Osteocyte (in vitro differentiated cells): Measurements from ENCODE around the gene PARS2. TPM values are rescaled to one million over a fixed set of nuclear protein-coding genes. Genes with fewer than 3 reads are reported as not detected.

Source experiments
- DNase-seq: peaks from one replicate; pipeline ENCODE4 v3.0.0; 2021; ENCODE audit warnings: mixed read lengths; ENCODE audit not compliant: unreplicated experiment; ENCODE audit errors: extremely low spot score
- H3K27ac Mint-ChIP-seq: one replicate; pipeline ENCODE4 v1.8.0; 2021; ENCODE audit warnings: mild to moderate bottlenecking, mixed read lengths; ENCODE audit not compliant: unreplicated experiment
- H3K27me3 Mint-ChIP-seq: one replicate; pipeline ENCODE4 v1.8.0; 2021; ENCODE audit warnings: mixed read lengths; ENCODE audit not compliant: unreplicated experiment
- H3K36me3 Mint-ChIP-seq: one replicate; pipeline ENCODE4 v1.8.0; 2021; ENCODE audit warnings: mixed read lengths; ENCODE audit not compliant: unreplicated experiment
- H3K4me1 Mint-ChIP-seq: one replicate; pipeline ENCODE4 v1.8.0; 2021; ENCODE audit warnings: mixed read lengths; ENCODE audit not compliant: unreplicated experiment
- H3K4me3 Mint-ChIP-seq: one replicate; pipeline ENCODE4 v1.8.0; 2021; ENCODE audit warnings: mild to moderate bottlenecking, moderate library complexity, mixed read lengths; ENCODE audit not compliant: unreplicated experiment
- H3K9me3 Mint-ChIP-seq: one replicate; pipeline ENCODE4 v1.8.0; 2021; ENCODE audit warnings: mixed read lengths; ENCODE audit not compliant: unreplicated experiment
- total RNA-seq: library from RNA; stranded (reverse); gene quantifications from 2 replicates; pipeline ENCODE4 v1.2.1, GENCODE V29; 2021
- TF ChIP-seq, protein P1 (sequence below): fragments of 200-600 bp; sonication (generic); IDR thresholded peaks from 2 replicates; pipeline ENCODE4 v1.5.0; 2021; ENCODE audit warnings: antibody characterized with exemption, mild to moderate bottlenecking, moderate library complexity

Gene PARS2
- total RNA-seq, 1 donor from 2014 or later: 4.4 TPM

GRCh38 chr1:54710841-54711240 is 53.5 kb downstream of the PARS2 start:
- no peak overlapping the region for H3K27ac Mint-ChIP-seq
- no peak overlapping the region for H3K4me3 Mint-ChIP-seq
- H3K36me3 Mint-ChIP-seq: no peaks in the 10 kb centered on the region
- H3K9me3 Mint-ChIP-seq: no peaks in the 10 kb centered on the region
- H3K4me1 Mint-ChIP-seq: peaks cover 5% of the 10 kb centered on the region
- peaks cover 34% of the 10 kb centered on the region for H3K27me3 Mint-ChIP-seq
- TF ChIP-seq, protein P1, sequence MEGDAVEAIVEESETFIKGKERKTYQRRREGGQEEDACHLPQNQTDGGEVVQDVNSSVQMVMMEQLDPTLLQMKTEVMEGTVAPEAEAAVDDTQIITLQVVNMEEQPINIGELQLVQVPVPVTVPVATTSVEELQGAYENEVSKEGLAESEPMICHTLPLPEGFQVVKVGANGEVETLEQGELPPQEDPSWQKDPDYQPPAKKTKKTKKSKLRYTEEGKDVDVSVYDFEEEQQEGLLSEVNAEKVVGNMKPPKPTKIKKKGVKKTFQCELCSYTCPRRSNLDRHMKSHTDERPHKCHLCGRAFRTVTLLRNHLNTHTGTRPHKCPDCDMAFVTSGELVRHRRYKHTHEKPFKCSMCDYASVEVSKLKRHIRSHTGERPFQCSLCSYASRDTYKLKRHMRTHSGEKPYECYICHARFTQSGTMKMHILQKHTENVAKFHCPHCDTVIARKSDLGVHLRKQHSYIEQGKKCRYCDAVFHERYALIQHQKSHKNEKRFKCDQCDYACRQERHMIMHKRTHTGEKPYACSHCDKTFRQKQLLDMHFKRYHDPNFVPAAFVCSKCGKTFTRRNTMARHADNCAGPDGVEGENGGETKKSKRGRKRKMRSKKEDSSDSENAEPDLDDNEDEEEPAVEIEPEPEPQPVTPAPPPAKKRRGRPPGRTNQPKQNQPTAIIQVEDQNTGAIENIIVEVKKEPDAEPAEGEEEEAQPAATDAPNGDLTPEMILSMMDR: no peak
- peak; percentile 71 for DNase-seq

GRCh38 chr1:54710434-54710833 is 53.9 kb downstream of the PARS2 start:
- Mint-ChIP-seq H3K27me3 (peaks cover 34% of the 10 kb centered on the region), H3K4me1 (peaks cover 5% of the 10 kb centered on the region), H3K27ac (no peak overlapping the region), H3K36me3 (no peaks in the 10 kb centered on the region), H3K9me3 (no peaks in the 10 kb centered on the region), H3K4me3 (no peak overlapping the region)
- DNase-seq: no peak
- TF ChIP-seq, protein P1: no peak

DNA sequence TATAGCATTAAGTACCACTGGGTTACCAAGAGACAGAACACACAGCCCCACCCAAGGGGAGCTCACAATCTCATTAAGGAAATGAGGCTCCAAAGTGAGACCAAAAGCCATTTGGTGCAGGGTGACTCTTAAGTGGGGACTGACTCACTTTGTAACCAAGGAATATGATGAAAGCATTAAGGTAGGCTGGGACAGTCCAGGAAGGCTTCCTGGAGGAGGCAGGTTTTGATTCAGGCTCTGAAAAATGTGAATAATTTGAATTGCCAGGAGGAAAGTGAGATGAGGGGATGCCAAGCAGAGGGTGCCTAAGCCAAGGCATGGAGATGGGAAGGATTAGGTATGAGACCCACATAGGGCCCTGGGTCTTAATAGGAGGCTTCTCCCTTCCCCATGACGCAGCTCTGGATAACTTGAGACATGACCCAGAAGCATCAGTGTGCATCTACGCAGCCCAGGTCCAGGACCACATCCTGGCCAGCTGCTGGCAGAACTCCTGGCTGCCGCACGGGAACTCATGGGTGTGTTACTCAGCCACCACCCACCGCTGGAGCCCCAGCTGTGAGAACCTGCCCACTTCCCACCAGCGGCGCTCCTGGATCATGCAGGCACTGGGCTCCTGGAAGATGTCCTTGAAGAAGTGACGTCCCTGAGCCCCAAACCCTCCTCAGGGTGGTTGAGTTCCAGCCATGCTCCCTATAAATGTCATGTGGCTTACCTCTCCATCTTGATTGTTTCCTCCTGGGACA is 54.6 kb downstream of the PARS2 start:
- H3K27ac Mint-ChIP-seq: no peak overlapping the region
- TF ChIP-seq, protein P1: no peak
- H3K27me3 Mint-ChIP-seq: peaks cover 38% of the 10 kb centered on the region
- peak; percentile 78 for DNase-seq
- H3K4me1 Mint-ChIP-seq: no peaks in the 10 kb centered on the region
- H3K36me3 Mint-ChIP-seq: no peaks in the 10 kb centered on the region
- no peak overlapping the region for H3K4me3 Mint-ChIP-seq
- H3K9me3 Mint-ChIP-seq: no peaks in the 10 kb centered on the region

DNA sequence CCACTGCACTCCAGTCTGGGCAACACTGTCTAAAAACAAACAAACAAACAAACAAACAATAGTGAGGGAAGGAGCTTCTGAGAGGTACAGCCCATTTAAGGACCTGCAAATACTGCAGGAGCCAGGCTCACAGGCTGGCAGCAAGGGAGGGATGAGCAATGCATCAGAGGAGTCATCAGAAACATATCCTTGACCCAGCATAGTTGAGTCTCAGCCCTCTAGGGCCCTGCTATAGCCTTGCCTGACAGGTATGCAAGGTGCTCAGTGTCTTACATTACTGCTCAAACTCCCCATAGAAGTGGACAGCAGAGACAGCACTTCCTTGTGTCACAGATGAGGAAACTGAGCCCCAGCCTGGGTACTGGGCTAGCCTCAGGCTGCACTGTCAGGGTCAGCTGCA is 55.9 kb downstream of the PARS2 start:
- no peaks in the 10 kb centered on the region for H3K4me1 Mint-ChIP-seq
- H3K4me3 Mint-ChIP-seq: no peak overlapping the region
- TF ChIP-seq, protein P1: no peak
- no peak overlapping the region for H3K27ac Mint-ChIP-seq
- peak; percentile 57 for DNase-seq
- peaks cover 42% of the 10 kb centered on the region for H3K27me3 Mint-ChIP-seq
- no peaks in the 10 kb centered on the region for H3K36me3 Mint-ChIP-seq
- H3K9me3 Mint-ChIP-seq: no peaks in the 10 kb centered on the region

Other genes starting within 250 kb of the PARS2 start
- 0.24 and 0.35 TPM in 2 replicates for gene ACOT11, start 216.3 kb downstream of the PARS2 start, total RNA-seq
- not detected in 2 replicates for gene FAM151A, start 141.0 kb downstream of the PARS2 start, total RNA-seq
- gene MROH7, start 122.7 kb downstream of the PARS2 start, total RNA-seq: 0.11 TPM in 1 of 2 replicates, not detected in the other
- 14.4 and 16.6 TPM in 2 replicates for gene TTC4, start 48.7 kb downstream of the PARS2 start, total RNA-seq
- not detected in 2 replicates for gene TTC22, start 36.8 kb upstream of the PARS2 start, total RNA-seq
- 76.1 and 87.2 TPM in 2 replicates for gene DHCR24, start 122.7 kb upstream of the PARS2 start, total RNA-seq
- not detected in 2 replicates for gene TMEM61, start 216.1 kb upstream of the PARS2 start, total RNA-seq
- not detected in 2 replicates for gene BSND, start 234.4 kb upstream of the PARS2 start, total RNA-seq